ENCODE results near the gene ZDHHC19.
"Not testable (repeated sequence)": the region's sequence is repeated elsewhere in the genome, so short reads cannot be mapped to it uniquely, and the experiment has no call there.

ZDHHC19 gene

GRCh38 chr3:196203846-196204245, 7.4 kb downstream of the ZDHHC19 start:
- no peak for DNase-seq (ENCODE audit: low spot score)

GRCh38 chr3:196202516-196202970, 8.7 kb downstream of the ZDHHC19 start:
- DNase-seq (ENCODE audit: low spot score) = no peak

- DNase-seq (ENCODE audit: low spot score) = no peak
These were observed 12.1 kb downstream of the ZDHHC19 start for GRCh38 chr3:196198771-196199753.

DNA sequence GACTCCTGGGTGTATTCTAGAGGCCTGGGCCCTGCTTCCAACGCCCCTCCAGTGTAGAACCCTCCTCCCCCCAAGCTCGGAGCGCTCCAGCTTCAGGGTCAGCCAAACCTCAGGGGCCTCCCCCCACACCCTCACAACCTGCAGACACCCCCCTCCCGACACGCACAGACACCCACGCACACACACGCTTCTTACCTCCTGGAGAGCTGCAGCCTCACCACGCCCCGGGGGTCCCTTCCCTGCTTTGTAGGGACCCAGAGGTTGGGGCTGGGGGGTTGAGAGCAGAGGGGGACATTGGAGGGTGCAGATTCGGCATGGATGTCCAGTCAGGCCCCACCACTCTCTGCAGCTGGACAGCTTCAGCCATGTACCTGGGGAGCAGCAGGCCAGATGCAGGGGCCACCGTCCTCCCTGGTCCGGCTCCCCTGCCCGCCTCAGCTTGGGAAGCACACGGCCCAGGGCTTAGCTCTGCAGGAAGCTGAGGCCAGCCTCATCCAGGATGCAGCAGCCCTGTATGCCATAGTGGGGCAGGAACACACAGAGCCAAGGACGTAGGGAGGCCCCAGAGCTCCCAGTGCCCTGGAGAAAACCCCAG, 13.0 kb downstream of the ZDHHC19 start:
- DNase-seq (ENCODE audit: low spot score) = no peak

GRCh38 chr3:196197524-196197923, 13.7 kb downstream of the ZDHHC19 start:
- DNase-seq (ENCODE audit: low spot score) = no peak

- DNase-seq (ENCODE audit: low spot score) = no peak
These were observed 15.4 kb downstream of the ZDHHC19 start for GRCh38 chr3:196195664-196196265.

- no peak for DNase-seq (ENCODE audit: low spot score)
These were observed 16.7 kb downstream of the ZDHHC19 start for GRCh38 chr3:196194542-196194915.

GRCh38 chr3:196193736-196194541, 17.3 kb downstream of the ZDHHC19 start:
- no peak for DNase-seq (ENCODE audit: low spot score)

GRCh38 chr3:196193133-196193735, 18.0 kb downstream of the ZDHHC19 start:
- no peak for DNase-seq (ENCODE audit: low spot score)

DNA sequence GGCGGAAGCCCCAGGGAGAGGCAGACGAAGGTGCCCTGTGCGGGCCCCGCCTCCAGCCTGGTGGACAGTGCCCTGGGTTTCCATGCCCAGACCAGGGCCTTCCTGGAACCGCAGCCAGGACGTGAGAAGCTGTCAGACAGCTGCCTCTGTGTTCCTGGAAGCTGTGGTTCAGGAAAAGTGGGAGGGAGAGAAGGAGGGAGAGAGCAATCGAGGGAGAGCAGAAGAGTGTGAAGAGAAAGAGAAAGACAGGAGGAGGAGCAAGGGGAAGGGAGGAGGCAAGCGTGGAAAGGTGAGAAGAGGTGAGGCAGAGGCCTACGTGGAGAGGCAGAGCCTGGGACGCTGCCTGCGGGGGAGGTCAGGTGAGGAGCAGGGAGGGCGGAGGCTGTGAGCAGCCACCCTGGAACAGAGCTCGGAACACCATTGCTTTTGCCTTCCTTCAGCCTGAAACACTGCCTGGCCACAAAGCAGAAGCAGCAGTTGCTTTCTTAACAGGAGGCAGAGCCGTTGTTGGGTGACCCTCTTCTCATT, 18.6 kb downstream of the ZDHHC19 start:
- no peak for DNase-seq (ENCODE audit: low spot score)

DNA sequence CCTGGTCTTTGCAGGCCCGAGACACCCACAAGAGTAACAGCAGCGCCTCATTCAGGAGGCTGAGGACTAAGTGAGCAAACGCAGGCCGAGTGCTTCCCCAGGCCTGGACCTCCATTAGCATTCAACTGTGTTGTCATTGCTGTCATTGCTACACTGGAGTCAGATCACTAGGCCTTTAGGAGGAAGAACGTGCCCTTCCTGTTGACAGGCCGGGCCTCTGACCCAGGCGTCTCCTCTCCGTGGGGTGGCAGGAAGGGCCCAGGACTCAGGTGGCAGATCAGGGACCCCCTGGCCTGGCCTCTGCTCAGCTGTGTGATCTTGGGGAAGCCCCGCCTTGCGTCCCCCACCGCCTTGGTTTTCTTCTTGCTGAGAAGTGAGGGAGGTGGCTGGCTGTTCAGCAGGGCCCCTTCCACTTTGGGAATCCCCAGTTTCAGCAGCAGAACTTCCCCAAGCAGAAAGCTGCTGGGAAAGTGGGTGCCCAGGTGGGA, 19.1 kb downstream of the ZDHHC19 start:
- no peak for DNase-seq (ENCODE audit: low spot score)

- DNase-seq (ENCODE audit: low spot score) = no peak
These were observed 21.4 kb downstream of the ZDHHC19 start for GRCh38 chr3:196189566-196190347.

DNA sequence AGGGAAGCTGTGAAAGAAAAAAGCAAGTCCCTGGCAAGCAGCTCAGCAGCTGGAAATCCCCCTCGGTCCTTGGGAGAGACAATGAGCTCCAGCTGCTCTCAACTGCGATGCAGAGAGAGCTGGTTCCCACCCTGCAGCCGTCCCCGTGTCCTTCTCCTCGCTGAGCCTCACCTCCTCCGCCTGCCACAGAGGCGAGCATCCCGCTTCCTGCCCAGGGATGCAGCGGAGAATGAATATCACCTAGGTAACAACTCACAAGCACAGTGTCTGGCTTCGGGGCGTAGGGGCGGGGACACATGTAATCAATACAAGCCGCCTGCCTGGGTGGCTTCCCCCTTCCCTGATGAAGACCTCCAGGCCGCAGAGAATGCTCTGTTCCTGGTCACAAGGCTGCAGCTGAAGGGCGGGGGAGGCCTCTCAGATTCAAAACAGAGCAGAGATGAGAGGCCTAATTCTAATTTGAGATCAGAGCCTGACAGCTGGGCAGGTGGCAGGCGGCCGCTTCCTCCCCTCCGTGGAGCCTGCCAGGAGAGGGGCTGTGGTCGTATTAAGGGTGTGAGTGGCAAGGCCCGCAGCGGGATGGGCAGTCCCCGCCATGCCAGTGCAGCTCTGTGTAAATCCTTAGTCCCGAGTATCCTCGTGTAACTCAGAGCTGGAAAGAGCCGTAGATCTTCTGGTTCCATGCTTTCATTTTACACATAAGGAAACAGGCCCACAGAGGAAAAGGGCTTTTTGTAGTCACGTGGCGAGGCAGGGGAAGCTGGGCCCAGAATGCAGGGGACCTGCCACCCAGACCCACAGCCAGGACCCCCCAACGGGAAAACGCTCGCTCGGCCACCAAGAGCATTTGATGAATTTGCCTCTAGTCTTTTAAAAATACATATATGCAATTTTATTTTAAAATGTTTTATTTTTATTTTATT, 24.3 kb downstream of the ZDHHC19 start:
- DNase-seq (ENCODE audit: low spot score) = no peak

DNA sequence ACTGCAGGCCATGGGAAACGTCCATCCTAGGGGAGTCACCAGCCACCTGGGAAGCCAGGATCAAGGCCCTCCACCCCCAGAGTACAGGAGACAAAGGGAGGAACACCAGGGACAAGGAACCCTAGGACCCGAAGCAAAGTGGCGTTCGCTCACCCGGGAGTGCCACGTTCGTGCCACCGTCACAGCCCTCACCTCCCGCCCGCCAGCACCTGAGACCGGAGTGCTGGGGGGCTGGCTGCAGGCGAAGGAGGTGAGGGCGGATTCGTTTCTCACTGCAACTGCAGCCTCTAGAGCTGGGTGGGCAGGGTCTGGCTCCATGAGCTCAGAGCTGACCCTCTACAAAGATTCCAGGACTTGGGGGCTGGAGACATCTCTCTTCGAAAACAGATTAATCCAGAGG, 26.3 kb downstream of the ZDHHC19 start:
- DNase-seq (ENCODE audit: low spot score) = no peak

DNA sequence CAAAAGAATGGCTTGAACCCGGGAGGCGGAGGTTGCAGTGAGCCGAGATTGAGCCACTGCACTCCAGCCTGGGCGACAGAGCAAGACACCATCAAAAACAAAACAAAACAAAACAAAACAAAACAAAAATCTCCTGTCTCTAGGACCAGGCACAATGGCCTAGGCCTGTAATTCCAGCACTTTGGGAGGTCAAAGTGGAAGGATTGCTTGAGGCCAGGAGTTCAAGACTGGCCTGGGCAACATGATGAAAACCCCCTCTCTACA, 27.1 kb downstream of the ZDHHC19 start:
- not testable (repeated sequence) for DNase-seq (ENCODE audit: low spot score)

- peak; percentile 38 for DNase-seq (ENCODE audit: low spot score)
These were observed 30.1 kb downstream of the ZDHHC19 start for GRCh38 chr3:196181127-196181546.

- DNase-seq (ENCODE audit: low spot score) = no peak
These were observed 30.9 kb downstream of the ZDHHC19 start for GRCh38 chr3:196180346-196180745.

GRCh38 chr3:196179380-196180308, 31.6 kb downstream of the ZDHHC19 start:
- DNase-seq (ENCODE audit: low spot score) = peak; percentile 28

All from D341Med (cell line).